ENCODE data around the gene MEIOSIN.

The MEIOSIN gene

DNA sequence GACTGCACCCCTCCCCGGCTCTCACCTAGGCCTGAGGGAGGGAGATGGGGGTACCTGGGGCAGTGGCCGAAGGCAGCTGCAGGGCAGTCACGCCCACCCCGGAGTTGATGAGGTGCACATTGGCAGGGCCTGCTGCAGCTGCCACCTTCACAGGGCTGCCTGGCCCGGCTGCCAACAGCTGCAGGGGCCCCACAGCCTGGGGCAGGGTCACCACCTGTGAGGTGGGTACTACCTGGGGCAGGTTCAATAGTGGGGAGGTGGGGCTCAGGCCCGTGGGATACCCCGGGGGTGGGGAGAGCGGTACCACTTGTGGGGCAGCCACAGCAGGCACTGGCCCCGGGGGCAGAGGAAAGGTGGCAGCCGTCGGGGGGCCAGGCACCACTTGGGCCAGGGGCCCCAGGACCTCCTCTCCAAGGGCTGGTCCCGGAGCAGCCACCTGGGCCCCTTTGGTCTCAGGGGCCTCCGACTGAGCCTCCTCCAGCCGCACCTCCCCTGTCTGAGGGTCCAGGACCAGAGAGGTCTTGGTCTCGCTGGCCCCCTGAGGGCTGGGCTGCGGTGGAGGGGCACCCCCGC is 33.1 kb downstream of the MEIOSIN start:
- no peak for DNase-seq

- DNase-seq, result no peak
These were observed 33.7 kb downstream of the MEIOSIN start for GRCh38 chr19:45766869-45767346.

DNA sequence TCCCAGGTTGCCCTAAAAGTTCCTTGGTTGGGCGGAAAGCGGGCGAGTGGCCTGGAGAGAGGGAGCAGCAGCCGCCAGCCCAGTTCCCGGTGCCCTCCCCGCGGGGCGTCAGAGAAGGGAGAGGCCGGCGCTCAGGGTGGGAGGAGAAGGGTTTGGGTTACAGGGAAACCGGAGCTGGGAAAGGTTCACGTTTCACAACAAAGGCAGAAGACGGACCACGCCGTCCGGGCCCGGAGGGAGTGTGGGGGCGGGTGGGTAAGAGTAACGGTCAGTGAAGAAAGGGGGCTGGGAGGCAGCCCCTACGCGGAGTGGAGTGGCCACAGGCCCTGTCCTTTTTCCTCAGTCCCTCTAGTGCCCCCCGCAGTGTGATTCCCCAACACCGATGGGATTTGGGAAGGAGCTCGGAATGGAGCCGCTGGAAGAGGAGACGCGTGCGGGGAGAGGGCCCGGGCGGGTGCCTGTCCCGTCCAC is 34.2 kb downstream of the MEIOSIN start:
- no peak for DNase-seq

DNA sequence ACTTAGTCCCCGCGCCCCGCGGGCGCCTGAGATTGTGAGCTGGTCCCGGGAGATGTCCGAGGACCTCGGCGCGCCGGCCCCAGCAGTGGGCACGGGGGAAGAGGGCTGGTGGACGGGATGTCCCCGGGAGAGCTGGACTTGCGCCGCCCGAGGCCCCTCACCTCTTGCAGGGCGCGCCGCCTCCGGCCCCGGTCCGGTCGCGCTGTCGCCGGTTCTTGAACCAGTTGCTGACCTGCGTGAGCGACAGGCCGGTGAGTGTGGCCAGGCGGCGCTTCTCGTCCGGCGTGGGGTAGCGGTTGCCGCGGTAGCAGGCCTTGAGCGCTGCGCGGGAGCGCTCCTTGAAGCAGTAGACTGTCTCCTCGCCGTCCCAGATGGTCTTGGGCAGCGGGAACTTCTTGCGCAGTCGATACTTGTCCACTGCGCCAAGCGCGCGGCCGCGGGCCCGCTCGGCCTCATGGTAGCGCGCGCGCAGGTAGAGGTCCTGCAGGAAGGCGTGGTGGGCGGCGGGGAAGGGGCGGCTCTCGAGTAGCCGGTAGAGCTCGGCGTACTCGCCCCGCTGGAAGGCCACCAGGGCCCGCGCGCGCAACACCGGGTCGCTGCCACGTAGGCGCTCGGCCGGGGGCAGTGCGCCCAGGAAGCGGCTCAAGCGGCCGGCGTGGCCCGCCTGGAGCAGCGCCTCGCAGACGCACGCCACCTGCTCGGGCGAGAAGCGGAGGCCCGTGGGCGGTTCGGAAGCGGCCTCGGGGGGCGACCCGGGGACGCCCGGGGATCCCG is 34.8 kb downstream of the MEIOSIN start:
- no peak for DNase-seq

GRCh38 chr19:45768655-45768983 is 35.4 kb downstream of the MEIOSIN start:
- DNase-seq, result no peak

DNA sequence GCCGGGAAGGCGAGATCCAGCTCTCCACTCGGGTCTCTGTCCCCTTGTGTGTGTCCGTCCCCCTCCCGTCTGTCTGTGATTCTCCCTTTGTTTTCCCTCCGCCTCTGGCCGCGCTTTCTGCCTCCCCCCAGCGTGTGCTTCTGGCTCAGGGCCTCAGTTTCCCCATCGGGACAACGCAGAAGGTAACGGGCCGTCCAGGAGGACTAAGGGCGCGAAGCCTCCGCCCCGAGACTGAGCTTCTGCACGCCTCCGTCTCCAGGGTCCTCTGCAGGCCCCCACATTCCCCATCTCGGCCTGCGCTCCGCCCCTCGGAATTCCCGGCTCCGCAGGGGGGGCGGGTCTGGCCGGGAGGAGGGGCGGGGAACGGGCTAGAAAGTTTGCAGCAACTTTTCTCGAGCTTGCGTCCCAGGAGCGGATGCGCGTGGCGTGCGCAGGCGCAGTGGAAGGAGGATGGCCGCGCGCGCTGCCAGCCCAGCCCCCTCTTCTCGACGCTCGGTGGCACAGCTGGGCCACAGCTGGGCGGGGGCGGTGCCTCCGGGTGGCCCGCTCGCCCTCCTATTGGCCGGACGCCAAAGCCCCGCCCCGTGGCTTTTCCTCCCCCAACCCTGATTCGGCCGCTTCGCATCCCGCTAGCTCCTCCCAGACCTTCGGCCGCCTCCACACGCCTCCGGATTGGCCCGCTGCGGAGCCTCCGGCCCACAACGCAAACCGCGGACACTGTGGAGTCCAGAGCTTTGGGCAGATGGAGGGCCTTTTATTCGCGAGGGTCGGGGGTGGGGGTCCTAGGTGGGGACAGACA is 35.9 kb downstream of the MEIOSIN start, which contains the start of gene SIX5:
TSS of gene SIX5 (minus strand) at position 269 of the 799 bp plus-strand sequence. CDS start 408 bp downstream, outside the sequence.
- peak; percentile 88 to 93 for DNase-seq

- DNase-seq, result no peak
These were observed 36.6 kb downstream of the MEIOSIN start for GRCh38 chr19:45769821-45770191.

- peak; percentile 96 to 99 for DNase-seq
These were observed 37.2 kb downstream of the MEIOSIN start for GRCh38 chr19:45770192-45771101.

GRCh38 chr19:45771311-45771933 is 38.2 kb downstream of the MEIOSIN start:
- no peak for DNase-seq

DNA sequence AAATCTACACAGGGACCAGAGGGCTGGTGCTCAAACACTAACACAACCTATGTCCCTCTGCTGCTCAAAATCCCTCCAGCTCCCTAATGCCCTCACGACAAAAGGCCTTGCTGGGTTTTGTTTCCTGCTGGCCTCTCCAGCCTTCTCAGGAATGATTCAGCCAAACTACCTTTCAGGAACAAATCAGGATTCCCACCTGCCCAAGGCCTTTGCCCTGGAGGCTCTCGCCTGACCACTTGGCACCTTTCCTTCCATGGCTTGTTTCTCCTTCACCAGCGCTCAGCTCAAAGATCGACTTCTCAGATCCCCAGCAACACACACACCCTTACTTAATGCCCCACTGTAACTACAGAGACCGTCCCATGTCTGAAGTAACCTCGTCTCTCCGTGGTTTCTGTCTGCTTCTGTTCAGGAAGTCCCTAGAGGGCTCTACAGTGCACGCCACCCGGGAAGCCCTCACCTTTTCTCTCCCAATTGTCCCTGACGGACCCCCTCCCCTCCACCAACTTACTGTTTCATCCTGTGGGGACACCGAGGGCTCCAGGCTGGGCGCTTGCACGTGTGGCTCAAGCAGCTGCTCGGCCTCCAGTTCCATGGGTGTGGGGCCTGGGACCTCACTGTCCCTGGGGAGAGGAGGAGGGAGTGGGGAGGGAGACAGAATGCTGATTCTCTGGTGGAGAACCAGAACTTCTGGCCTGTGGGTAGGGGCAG is 39.0 kb downstream of the MEIOSIN start:
- no peak for DNase-seq

DNA sequence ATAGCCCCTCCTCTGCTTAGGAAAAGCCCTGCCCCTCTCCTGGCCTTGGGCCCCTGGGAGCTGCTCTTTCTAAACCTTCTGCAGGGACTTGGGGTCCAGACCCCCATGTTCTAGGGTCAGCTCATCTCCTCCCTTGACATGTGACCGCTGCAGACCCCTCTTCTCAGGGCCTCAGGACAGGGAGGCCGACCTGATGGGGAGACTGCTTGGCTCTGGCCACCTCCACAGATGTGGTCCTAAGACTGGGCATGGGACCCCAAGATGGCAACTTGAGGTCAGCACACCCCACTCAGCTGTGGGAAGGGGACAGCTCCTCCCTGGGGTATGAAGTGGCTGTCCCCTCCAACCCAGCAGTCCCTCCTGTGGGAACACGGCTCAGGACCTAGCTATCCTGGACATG is 39.7 kb downstream of the MEIOSIN start:
- no peak for DNase-seq

GRCh38 chr19:45773384-45773783 is 40.1 kb downstream of the MEIOSIN start:
- DNase-seq, result no peak

- DNase-seq, result no peak
These were observed 41.5 kb downstream of the MEIOSIN start for GRCh38 chr19:45774765-45775164.

DNA sequence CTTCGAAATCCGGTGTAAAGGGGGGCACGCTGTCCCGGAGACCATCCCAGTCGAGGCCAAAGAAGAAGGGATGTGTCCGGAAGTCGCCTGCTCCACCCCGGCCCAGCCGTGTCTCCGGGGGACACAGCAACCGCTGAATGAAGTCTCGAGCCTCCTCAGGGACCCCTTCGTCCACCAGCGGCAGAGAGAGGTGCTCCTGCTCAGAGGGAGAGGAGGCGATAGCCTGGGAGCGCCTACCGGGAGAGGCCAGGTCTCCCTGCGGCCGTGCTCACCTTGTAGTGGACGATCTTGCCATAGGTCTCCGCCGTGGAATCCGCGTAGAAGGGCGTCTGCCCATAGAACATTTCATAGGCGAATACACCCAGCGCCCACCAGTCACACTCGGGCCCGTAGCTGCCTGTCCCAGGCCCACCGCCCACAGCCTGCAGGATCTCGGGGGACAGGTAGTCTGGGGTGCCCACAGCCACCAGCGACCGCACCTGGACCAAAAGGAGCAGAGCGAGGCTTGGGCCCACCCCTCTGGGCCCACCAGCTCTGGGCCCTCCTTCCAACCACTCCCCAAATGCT is 44.2 kb downstream of the MEIOSIN start:
- DNase-seq, result no peak

GRCh38 chr19:45778010-45778661 is 44.9 kb downstream of the MEIOSIN start:
- DNase-seq, result no peak

DNA sequence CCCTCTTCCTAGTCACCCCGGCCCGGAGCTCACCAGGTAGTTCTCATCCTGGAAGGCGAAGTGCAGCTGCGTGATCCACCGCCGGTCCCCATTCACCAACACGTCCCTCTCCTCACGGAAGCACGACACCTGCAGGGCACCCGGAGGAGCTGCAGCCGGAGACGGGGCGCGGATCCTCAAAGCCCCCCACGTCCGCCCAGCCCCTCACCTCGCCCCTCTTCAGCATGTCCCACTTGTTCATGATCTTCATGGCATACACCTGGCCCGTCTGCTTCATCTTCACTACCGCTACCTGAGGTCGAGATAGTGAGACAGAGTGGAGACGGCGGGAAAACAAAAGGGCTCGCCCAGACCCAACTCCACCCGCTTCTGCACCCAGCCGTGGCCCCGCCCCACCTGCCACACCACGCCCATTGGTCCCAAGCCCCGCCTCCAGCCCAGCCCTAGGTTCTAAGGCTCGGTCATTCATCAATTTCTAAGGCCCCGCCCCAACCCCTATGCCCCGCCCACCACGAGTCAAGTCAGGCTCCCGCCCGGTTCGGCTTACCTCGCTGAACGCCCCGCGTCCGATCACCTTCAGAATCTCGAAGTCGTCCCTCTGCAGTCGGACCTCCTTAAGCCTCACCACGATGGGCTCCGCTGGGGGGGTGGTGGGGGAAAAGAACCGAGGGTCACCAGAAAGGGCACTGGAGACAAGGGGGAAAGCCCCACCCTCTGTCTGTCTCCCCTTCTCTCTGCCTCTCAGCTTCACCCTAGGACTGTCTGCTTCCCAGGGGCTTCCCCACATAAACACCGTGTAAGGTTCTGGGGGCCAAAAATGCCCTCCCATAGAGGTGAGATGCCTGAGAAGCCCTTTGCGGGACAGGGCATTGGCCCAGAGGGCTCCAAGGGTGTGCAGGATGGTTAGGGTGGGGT is 46.2 kb downstream of the MEIOSIN start:
- peak; percentile 69 to 77 for DNase-seq

DNA sequence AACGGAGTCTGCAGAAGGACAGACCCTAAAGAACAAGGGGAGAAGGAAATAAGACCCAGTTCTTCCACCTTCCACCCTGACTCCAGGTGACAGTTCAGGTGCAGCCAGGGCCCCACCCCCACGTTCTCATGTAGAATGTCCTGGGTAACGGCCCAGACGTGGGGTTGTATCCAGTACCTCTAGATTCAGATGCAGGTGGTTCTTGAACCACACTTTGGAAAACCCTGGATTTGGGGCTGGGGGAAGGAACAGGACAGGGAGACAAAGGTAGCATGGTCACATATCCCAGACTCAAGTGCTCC is 46.9 kb downstream of the MEIOSIN start:
- no peak for DNase-seq

DNA sequence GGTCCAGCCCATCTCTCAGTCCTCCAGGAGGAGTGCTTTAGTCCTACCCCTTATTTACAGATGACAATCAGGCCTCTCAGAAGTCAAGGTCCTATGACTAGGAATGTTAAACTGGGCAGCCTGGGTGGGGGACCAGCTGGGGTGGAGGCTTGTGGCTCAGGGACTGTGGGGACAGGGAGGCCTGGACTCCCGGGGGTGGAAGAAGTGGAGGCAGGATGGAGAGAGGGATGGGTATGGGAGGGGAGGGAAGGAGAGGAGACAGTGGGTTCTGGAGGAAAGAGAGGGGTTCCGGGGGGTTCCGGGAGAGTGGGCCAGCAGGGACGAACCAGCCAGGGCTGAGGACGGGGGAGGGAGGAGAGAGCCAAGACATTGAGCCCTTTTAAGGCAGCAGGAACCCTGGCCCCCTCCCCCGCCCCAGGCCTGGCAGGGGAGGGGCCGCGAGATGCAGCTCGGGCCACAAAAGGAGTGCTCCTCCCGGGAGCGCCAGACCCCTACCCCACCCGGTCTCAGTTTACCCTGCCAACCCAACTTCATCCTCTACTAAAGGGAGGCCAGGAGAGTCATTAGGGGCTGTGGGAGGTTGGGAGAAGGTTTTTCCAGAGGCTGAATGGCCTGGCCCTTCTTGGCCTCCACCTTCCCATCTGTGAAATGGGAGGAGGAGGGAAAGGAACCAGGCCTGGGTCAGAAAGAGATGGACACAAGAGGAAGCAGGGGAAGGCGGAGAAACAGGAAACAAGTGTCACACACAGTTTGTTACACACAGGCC is 47.4 kb downstream of the MEIOSIN start:
- no peak for DNase-seq
